PC-3 (cell line): ENCODE measurements around the gene NEK1. TPM values are rescaled to one million over a fixed set of nuclear protein-coding genes. Genes with fewer than 3 reads are reported as not detected.

ENCODE experiments used
- ATAC-seq: fragments of 200-7000 bp; cut with Tn5 transposase; 2 replicates; pipeline ENCODE4 v1.9.1; 2020; ENCODE audit warnings: mild to moderate bottlenecking, moderate library complexity
- BruUV-seq: library from RNA; stranded (reverse); fragments of 400-500 nt; replicated peaks from 2 replicates; lab custom pipeline; 2021; lab: Mats Ljungman, UMichigan
- CTCF ChIA-PET: fragments of 300-600 bp; sonication (Branson Sonifier 250); formaldehyde crosslinking; loops from one replicate; lab custom pipeline; 2022; ENCODE audit warnings: antibody characterized with exemption; lab: Charles Lee
- POLR2A ChIA-PET: fragments of 300-600 bp; sonication (Branson Sonifier 250); formaldehyde crosslinking; loops from one replicate; lab custom pipeline; 2022; ENCODE audit warnings: antibody characterized with exemption; ENCODE audit not compliant: unreplicated experiment; lab: Charles Lee
- DNase-seq: peaks from one replicate; pipeline ENCODE4 v3.0.0-alpha.2; 2015
- H2AFZ ChIP-seq: fragments of 300-600 bp; sonication (generic); 2 replicates; pipeline ENCODE4 v1.6.0; 2016; ENCODE audit warnings: antibody characterized with exemption, low read length
- H3F3A ChIP-seq: fragments of 300-600 bp; sonication (generic); one replicate; pipeline ENCODE4 v1.6.0; 2017; ENCODE audit warnings: antibody characterized with exemption, low read length, control low read depth, mild to moderate bottlenecking; ENCODE audit not compliant: unreplicated experiment
- H3K27ac ChIP-seq: fragments of 300-600 bp; sonication (generic); 2 replicates; pipeline ENCODE4 v1.5.1; 2016; ENCODE audit warnings: mild to moderate bottlenecking, low read length
- H3K27me3 ChIP-seq: fragments of 300-600 bp; sonication (generic); 2 replicates; pipeline ENCODE4 v1.6.1; 2016; ENCODE audit warnings: low read length, mixed read lengths
- H3K36me3 ChIP-seq: fragments of 300-600 bp; sonication (generic); 2 replicates; pipeline ENCODE4 v1.6.1; 2016; ENCODE audit warnings: low read depth, mixed run types, low read length, mixed read lengths
- H3K4me1 ChIP-seq: fragments of 300-600 bp; sonication (generic); 2 replicates; pipeline ENCODE4 v1.5.1; 2016; ENCODE audit warnings: low read length; ENCODE audit not compliant: insufficient read depth
- H3K4me2 ChIP-seq: fragments of 300-600 bp; sonication (generic); 2 replicates; pipeline ENCODE4 v1.6.0; 2016; ENCODE audit warnings: low read length
- H3K4me3 ChIP-seq: fragments of 300-600 bp; sonication (generic); 2 replicates; pipeline ENCODE4 v1.5.1; 2016; ENCODE audit warnings: mild to moderate bottlenecking, low read length, mixed read lengths
- H3K79me2 ChIP-seq: fragments of 300-600 bp; sonication (generic); 2 replicates; pipeline ENCODE4 v1.6.1; 2017; ENCODE audit warnings: low read length, mixed read lengths
- H3K9ac ChIP-seq: fragments of 300-600 bp; sonication (generic); 2 replicates; pipeline ENCODE4 v1.6.0; 2016; ENCODE audit warnings: mild to moderate bottlenecking, low read length
- H3K9me2 ChIP-seq: fragments of 300-600 bp; sonication (generic); replicated peaks from 2 replicates; pipeline ENCODE4 v1.6.1; 2016; ENCODE audit warnings: mixed run types, low read length, mixed read lengths
- H3K9me3 ChIP-seq: fragments of 300-600 bp; sonication (generic); 2 replicates; pipeline ENCODE4 v1.6.1; 2016; ENCODE audit warnings: low read length, mixed read lengths
- H4K20me1 ChIP-seq: fragments of 300-600 bp; sonication (generic); 2 replicates; pipeline ENCODE4 v1.6.1; 2016; ENCODE audit warnings: low read length, mixed read lengths
- CTCF ChIP-seq: fragments of 300-600 bp; sonication (generic); conservative IDR thresholded peaks from 2 replicates; pipeline ENCODE4 v1.5.1; 2017; ENCODE audit warnings: antibody characterized with exemption, low read depth, mild to moderate bottlenecking, low read length
- EZH2 ChIP-seq: fragments of 300-600 bp; sonication (generic); IDR thresholded peaks from one replicate; pipeline ENCODE4 v1.6.1; 2017; ENCODE audit warnings: antibody characterized with exemption, mild to moderate bottlenecking, low read length; ENCODE audit not compliant: unreplicated experiment
- EZH2phosphoT487 ChIP-seq: fragments of 300-600 bp; sonication (generic); IDR thresholded peaks from 2 replicates; pipeline ENCODE4 v1.6.1; 2018; ENCODE audit warnings: mild to moderate bottlenecking, antibody characterized with exemption, low read length, borderline replicate concordance
- intact Hi-C: fragments of 100-400 bp; cut with micrococcal nuclease; formaldehyde crosslinking; loops from 2 replicates; pipeline ENCODE4 v1.9.0; 2023
- total RNA-seq: library from RNA; depleted of rRNA; stranded (reverse); fragments of >200 nt; gene quantifications from 2 replicates; pipeline ENCODE4 v1.2.3, GENCODE V29; 2014

NEK1 gene
- total RNA-seq, 1 experiment from 2014 or later: 4.3 TPM

DNA sequence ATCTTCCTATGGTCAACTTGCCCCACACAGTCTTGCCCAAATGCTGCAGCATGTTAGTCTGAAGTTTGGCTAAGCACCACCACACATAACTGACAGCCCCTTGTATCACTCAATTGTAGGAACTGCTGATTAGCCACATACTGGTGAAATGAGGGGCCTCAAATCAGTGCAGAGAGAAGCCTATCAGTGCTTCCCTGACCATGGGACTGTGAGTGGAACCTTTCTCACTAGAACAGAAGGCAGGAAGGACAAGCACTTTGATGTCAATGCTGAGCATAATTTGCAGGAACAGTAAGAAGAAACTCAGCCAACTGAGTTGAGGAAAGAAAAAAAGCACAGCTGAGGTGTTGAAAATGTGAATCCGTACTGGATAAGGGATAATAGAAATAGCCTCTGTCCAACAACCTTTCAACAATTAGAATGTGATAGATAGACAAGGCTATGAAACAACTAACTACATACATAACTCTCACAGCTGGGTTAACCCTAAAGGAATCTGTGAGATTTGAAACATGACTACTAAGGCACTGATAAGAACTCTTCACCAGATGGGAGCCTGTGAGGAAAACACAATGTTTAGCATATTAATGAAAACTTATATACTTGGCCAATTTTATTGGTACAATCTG is 205.1 kb downstream of the NEK1 start:
- CTCF ChIA-PET: no interaction called here
- intact Hi-C loops: no loop called here
- POLR2A ChIA-PET: interaction anchor here (0.5 kb wide), 1 partner anchor 363 kb away, joined by 8 read pairs; no protein-coding TSS in a partner anchor

DNA sequence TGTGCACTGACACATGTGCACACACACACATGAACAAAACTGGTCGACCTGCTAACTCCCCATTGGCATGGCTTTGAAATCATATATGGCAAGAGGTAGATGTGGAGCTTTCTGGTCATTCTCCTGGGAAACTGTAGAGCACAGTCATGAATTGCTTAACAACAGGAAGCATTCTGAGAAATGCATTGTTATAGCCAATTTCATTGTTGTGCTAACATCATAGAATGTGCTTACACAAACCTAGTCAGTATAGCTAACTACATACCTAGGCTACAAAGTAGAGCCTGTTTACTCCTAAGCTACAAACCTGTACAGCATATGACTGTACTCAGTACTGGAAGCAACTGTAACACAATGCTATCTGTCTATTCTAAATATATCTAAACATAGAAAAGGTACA is 207.4 kb downstream of the NEK1 start:
- H2AFZ ChIP-seq: no peak overlapping the region
- H3K4me3 ChIP-seq: no peak overlapping the region
- no peaks in the 10 kb centered on the region for H3K4me1 ChIP-seq
- H3K27me3 ChIP-seq: no peaks in the 10 kb centered on the region
- ATAC-seq (peak; percentile 64), DNase-seq (peak; percentile 51)
- no peaks in the 10 kb centered on the region for H3K36me3 ChIP-seq
- H4K20me1 ChIP-seq: no peaks in the 10 kb centered on the region
- no peak overlapping the region for H3K9ac ChIP-seq
- H3F3A ChIP-seq: no peaks in the 10 kb centered on the region
- CTCF ChIA-PET: interaction anchor here (0.6 kb wide), 1 partner anchor 804 kb away, joined by 3 read pairs; no protein-coding TSS in a partner anchor
- POLR2A ChIA-PET: no interaction called here
- H3K27ac ChIP-seq: no peak overlapping the region
- no peaks in the 10 kb centered on the region for H3K9me3 ChIP-seq
- no peaks in the 10 kb centered on the region for H3K9me2 ChIP-seq
- no peaks in the 10 kb centered on the region for H3K79me2 ChIP-seq
- intact Hi-C loops: no loop called here
- BruUV-seq: no TSS peak
- TF ChIP-seq EZH2phosphoT487 (no peak), EZH2 (no peak), CTCF (no peak)
- H3K4me2 ChIP-seq: no peak overlapping the region

More for the DNA sequence above, 205.1 kb downstream of the NEK1 start:
- Histone ChIP-seq H3K4me1 (peaks cover 14% of the 10 kb centered on the region), H3K9me3 (no peaks in the 10 kb centered on the region), H3K27ac (no peak overlapping the region), H3K27me3 (no peaks in the 10 kb centered on the region), H3K4me3 (no peak overlapping the region), H3K9ac (no peak overlapping the region), H4K20me1 (no peaks in the 10 kb centered on the region), H3K36me3 (no peaks in the 10 kb centered on the region), H3K9me2 (no peaks in the 10 kb centered on the region), H3K79me2 (no peaks in the 10 kb centered on the region), H3K4me2 (no peak overlapping the region), H3F3A (no peaks in the 10 kb centered on the region), H2AFZ (no peak overlapping the region)
- BruUV-seq: no TSS peak
- ATAC-seq (no peak), DNase-seq (no peak)
- no peak for TF ChIP-seq EZH2phosphoT487
- no peak for TF ChIP-seq CTCF
- no peak for TF ChIP-seq EZH2

GRCh38 chr4:169400832-169401231 is 211.6 kb downstream of the NEK1 start:
- no peaks in the 10 kb centered on the region; the same call in 1 of the 2 replicates for H3K4me1 ChIP-seq
- H3K36me3 ChIP-seq: no peaks in the 10 kb centered on the region
- no peaks in the 10 kb centered on the region for H3K9me2 ChIP-seq
- H3K9me3 ChIP-seq: no peaks in the 10 kb centered on the region
- no peak for ATAC-seq
- H3K9ac ChIP-seq: no peak overlapping the region
- ChIA-PET CTCF (no interaction called here), POLR2A (no interaction called here)
- H3K4me2 ChIP-seq: no peak overlapping the region
- no peak for DNase-seq
- no peaks in the 10 kb centered on the region for H4K20me1 ChIP-seq
- no peak overlapping the region for H2AFZ ChIP-seq
- H3K27ac ChIP-seq: no peak overlapping the region
- intact Hi-C loops: no loop called here
- H3F3A ChIP-seq: no peaks in the 10 kb centered on the region
- no peak for TF ChIP-seq EZH2phosphoT487
- TF ChIP-seq EZH2: no peak
- TF ChIP-seq CTCF: no peak
- no peaks in the 10 kb centered on the region for H3K79me2 ChIP-seq
- BruUV-seq: no TSS peak
- H3K4me3 ChIP-seq: no peak overlapping the region
- H3K27me3 ChIP-seq: no peaks in the 10 kb centered on the region
